Measurements from ENCODE around the gene CLEC11A.

Gene CLEC11A

GRCh38 chr19:50703915-50704796, 19.0 kb upstream of the CLEC11A start:
- DNase-seq (ENCODE audit: low spot score) = peak; percentile 59

DNA sequence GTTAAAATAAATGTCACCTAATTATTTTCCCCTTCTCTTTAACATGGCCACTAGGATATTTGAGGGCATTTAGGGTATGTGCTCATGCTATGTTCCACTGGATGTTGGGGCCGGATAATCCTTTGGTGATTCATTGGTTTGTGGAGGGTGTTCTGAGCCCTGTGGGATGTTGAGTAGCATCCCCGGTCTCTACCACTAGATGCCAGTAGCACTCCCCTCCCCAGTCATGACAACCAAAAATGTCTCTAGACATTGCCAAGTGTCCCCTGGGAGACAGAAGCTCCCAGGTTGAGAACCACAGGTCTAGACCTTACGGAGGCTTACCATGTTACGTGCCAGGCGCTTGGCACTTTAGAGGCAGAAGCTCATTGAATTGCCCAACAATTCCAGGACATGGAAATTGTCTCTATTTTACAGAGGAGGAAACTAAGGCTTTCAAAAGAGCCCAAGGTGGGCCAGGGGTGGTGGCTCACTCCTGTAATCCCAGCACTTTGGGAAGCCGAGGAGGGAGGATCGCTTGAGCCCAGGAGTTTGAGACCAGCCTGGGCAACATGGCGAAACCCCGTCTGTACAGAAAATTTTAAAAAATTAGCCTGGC, 17.6 kb upstream of the CLEC11A start:
- peak; percentile 82 for DNase-seq (ENCODE audit: low spot score)

DNA sequence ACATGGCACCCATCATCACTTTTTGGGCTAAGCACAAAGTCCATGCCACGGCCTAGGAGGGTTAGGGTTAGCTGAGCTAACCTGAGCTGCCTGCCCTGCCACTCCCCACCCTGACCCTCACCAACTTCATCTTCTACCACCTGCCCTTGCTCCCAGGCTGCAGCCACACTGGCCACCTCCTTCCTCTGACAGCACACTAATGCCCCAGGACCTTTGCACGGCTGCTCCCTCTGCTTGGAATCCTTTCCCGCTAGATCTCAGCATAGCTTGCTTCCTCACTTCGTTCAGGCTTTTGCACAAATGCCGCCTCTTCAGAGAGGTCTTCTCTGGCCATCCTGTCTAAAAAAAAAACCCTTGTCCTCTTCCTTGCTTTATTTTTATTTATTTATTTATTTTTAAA, 16.8 kb upstream of the CLEC11A start:
- no peak for DNase-seq (ENCODE audit: low spot score)

- no peak for DNase-seq (ENCODE audit: low spot score)
Observed at GRCh38 chr19:50708179-50708879, 14.8 kb upstream of the CLEC11A start.

GRCh38 chr19:50710094-50710493, 13.1 kb upstream of the CLEC11A start:
- no peak for DNase-seq (ENCODE audit: low spot score)

GRCh38 chr19:50710612-50711011, 12.6 kb upstream of the CLEC11A start:
- DNase-seq (ENCODE audit: low spot score) = no peak

- no peak for DNase-seq (ENCODE audit: low spot score)
Observed at GRCh38 chr19:50711196-50711595, 12.0 kb upstream of the CLEC11A start.

- DNase-seq (ENCODE audit: low spot score) = no peak
Observed at GRCh38 chr19:50711805-50712204, 11.4 kb upstream of the CLEC11A start.

DNA sequence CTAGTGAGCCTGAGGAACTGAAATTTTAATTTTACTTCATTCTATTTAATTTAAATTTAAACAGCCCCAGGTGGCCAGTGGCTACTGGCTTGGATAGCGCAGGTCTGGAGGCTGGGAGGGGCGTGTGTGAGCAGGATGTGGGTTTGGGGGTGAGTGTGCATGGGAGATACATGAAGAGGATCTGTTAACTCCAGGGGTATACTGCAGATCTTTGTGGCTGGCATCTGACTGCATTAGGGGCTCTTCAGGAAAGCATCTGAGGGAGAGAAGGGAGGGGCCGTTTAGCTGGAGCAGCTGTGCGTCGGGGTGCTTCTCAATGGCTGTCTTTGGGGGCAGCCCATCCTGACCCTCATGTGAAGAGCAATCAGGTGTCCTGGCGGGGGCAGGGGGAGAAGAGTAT, 10.3 kb upstream of the CLEC11A start:
- no peak for DNase-seq (ENCODE audit: low spot score)

- DNase-seq (ENCODE audit: low spot score) = no peak
Observed at GRCh38 chr19:50713556-50714236, 9.5 kb upstream of the CLEC11A start.

DNA sequence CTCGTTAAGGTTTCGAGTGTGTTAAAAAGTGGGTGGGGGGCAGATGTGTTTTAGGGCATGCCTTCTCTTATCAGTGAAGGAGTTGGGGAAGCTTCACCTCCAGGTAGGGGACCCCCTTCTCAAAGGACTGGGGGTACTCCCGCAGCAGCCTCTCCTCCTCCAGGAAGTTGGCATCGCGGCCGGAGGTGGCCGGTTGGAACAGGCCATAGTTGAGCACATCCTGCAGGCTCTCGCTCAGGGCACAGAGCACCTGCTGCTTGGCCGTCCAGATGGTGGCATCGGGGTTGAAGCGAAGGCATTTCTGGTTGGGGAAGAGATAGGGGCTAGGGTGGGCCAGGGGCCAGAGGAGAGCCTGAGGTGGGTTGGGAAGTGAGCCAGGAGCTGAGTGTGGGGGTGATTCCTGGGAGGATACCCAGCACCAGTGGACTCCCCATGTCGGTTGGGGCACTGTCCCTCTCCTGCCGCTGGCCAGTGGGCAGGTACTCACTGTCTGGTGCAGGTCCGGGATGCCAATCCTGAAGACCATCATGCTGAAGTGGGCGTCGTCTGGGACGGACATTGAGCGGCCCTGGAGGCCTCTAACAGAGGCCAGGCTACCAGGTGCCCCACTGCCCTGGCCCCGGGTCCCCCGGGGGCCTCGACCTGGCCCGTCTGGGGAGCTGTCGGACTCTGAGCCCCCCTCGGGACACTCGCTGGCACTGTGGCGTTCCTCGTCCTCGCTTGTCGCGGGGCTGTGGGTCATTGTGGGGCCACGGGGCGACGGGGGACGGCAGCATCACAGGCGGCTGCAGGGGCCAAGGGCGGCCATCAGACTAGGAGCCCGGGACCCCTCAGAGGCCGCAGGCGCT, 6.8 kb upstream of the CLEC11A start:
- no peak for DNase-seq (ENCODE audit: low spot score)

DNA sequence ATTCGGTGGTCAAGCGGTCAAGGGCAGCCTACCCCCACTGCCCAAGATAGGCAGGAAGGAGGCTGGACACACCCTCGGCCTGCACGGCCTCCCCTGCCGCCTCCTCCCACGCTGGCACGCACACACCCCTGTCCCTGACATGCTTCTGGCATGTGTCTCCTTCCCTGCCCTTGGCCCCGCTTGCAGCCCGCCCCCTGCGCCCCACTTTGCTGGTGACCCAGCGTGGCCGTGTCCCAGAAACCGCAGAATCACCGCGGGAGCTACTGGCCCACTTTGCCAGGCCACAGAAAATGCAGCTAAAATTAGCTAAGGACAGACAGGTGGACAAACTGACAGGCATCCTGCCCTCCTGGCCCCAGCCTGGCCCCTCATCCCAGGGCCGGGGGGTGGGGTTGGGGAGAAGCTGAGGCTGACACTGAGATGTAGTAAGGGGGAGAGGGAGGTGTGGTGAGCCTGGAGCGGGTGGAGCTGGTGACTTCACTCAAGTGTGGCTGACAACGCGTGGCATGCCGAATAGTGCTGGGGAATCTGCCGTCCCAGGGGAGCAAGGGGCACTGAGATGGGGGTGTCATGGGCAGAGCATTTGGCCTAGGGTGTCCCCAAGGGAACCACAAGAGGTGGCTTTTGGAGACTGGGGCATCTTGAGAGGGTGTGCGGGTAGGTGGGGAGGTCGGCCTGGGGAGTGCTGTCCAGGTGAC, 6.0 kb upstream of the CLEC11A start:
- no peak for DNase-seq (ENCODE audit: low spot score)

DNA sequence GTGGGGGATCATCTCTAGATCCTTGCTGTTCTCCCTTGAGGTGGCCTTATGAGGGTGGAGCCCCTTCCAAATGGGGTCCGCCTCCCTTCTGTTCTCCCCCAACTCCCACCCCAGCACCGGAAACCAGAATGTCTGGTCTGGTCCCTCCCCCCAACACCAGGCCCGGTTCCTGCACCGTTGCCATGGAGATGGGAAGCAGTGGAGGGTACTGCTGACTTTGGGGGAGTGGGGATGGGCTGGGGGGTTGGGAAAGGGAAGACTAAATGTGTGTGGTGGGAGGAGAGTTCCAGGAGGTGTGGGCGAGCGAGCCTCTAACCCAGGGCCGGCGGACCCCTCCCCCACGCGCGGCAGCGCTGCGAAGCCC, 5.3 kb upstream of the CLEC11A start:
- DNase-seq (ENCODE audit: low spot score) = no peak

- no peak for DNase-seq (ENCODE audit: low spot score)
Observed at GRCh38 chr19:50718255-50719118, 4.7 kb upstream of the CLEC11A start.

DNA sequence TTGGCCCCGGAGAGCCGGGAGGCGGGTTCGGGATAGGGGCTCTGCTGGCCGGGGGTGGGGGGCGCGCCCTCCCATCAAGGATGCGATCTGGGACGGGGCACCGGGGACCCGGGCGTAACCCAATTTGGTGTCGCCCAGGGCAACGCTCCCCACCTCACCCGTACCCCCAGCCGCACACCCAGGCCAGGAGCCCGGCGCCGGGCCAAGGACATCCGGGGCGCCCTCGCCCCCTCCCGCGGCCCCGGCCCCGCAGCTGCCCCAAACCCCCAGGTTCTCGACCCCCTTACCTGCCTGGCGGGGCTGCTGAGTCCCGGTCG, 4.1 kb upstream of the CLEC11A start:
- no peak for DNase-seq (ENCODE audit: low spot score)

DNA sequence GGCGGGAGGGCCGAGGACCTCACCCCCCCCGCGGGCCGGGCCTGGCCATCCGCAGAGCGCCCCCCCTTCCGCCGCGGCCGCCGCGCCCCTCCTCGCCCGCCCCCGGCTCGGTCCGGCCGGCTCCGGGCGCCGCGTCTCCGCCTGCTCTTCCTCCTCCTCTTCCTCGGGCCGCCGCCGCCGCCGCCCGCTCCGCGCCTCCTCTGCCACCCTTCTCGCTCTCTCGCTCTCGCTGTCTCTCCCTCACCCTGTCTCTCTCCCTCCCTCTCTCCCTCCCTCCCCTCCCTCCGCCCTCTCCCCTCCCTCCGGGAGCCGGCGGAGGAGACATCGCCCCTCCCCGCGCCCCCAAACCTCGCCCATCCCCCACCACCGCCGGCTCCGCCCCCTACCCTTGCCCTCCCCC, 3.6 kb upstream of the CLEC11A start, which contains the start of gene SHANK1:
Gene SHANK1 (minus strand): TSS at position 237 of the 400 bp plus-strand sequence. CDS start 2,883 bp downstream, outside the sequence.
- DNase-seq (ENCODE audit: low spot score) = no peak

- no peak for DNase-seq (ENCODE audit: low spot score)
Observed at GRCh38 chr19:50720181-50720920, 2.8 kb upstream of the CLEC11A start.

DNA sequence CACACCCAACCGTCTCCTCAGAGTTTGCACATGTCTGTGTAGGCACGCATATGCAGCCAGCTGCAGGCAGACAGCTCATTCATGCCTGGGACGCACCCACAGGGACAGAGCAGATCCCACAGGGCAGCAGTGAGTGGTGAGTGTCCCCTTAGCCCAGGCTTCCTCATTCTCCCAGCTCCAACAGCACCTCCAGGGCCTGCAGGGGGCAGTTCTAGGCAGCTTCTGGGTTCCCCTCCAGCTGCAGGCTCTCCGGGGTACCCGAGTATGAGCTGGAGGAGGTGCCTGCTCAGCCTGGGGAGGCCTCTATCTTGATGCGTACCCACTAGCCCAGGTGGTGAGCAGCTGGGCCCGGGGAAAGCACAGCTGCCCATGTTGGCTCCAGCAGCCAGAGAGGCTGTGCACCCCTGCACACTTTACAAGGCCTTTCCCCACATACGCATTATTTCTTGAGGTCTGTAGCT, 2.2 kb upstream of the CLEC11A start:
- DNase-seq (ENCODE audit: low spot score) = no peak

DNA sequence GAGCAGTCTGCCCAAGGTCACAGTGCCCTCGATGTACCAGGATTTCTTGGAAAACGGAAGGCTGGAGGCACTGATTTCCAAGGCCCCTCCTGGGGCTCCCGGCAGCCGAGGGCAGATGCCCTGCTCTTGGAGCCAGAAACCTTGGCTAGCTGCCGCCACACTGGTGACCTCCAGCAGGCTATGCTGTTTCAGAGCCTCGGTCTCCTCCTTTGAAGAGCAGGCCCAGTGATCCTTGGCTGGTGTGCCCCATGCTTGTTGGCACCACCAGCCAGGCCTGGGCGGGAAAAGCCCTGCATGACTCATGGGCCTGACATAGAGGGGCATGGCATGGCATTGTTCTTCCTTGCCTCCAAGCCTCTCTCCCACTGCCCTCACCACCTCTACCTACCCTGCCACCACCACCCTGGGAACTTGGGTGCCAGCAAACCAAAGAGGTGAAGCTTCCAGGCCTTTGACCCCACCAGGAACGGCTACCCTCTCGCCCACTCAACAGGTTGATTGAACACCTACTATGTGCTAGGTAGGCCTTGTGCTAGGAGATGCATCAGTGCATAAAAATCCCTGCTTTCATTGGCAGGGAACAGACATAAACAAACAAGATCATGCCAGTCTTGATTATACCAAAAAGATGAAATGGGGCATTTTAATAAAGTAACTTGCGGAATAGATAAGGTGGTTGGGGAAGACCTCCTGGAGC, 1.6 kb upstream of the CLEC11A start:
- DNase-seq (ENCODE audit: low spot score) = no peak

Data from HuH-7 (cell line).